HG02623 (cell line): ENCODE measurements around the gene ATG2B.
"Not testable (repeated sequence)": the region's sequence is repeated elsewhere in the genome, so short reads cannot be mapped to it uniquely, and the experiment has no call there.

Experiments used
- ATAC-seq: cut with Tn5 transposase; IDR thresholded peaks from one replicate; pipeline ENCODE4 v1.9.1; 2021; ENCODE audit warnings: moderate library complexity; ENCODE audit not compliant: unreplicated experiment

The ATG2B gene

GRCh38 chr14:96255501-96256366, 107.4 kb downstream of the ATG2B start, which contains the start of gene BDKRB1:
BDKRB1 (plus strand) TSS chr14:96256210; CDS start chr14:96263683, 7,473 bp downstream.
- no peak for ATAC-seq

DNA sequence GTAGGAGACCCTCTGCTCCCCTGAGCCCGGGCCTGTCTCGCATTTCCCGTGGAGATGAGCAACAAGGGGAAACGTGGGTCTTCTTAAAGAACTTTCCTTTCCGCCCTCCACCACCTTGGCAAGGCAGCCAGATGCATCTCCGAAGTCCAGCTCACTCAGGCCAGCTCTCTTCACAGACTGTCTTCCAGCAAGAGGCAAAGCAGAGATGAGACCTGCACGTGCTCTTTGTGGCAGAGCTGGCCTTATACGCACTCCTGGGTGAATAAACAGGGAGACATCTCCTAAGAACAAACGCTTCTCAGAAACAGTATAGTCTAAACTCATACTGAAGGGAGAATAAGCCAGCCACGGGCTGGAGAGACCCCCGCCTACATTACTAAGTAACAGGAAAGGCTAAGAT, 108.5 kb downstream of the ATG2B start:
- no peak for ATAC-seq

- no peak for ATAC-seq
Measured at GRCh38 chr14:96252999-96253539, 110.1 kb downstream of the ATG2B start.

GRCh38 chr14:96252323-96252998, 110.7 kb downstream of the ATG2B start:
- ATAC-seq: no peak

DNA sequence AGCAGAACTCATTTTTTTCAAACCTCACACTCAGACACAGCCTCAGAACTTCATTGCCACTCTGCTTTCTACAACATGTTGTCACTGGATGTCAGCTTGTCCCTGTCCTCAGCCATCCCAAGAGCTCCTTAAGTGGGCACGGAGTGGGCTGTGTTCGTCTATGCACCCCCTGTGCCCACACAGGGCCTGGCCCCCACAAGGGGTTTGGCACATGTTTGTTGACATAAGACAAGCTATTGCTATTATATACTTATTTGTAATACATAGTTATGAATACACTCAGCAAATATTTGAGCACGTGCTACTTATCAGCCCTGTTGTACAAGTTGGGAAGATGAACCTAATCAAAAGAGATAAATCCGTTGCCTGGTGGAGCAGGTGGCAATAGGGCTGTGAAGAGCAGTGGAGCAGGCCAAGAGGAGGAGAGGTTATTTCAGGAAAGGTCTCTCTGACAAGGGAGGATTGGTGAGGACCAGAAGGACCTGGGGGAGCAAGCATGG, 111.4 kb downstream of the ATG2B start:
- ATAC-seq: no peak

GRCh38 chr14:96250485-96250884, 112.7 kb downstream of the ATG2B start:
- no peak for ATAC-seq

DNA sequence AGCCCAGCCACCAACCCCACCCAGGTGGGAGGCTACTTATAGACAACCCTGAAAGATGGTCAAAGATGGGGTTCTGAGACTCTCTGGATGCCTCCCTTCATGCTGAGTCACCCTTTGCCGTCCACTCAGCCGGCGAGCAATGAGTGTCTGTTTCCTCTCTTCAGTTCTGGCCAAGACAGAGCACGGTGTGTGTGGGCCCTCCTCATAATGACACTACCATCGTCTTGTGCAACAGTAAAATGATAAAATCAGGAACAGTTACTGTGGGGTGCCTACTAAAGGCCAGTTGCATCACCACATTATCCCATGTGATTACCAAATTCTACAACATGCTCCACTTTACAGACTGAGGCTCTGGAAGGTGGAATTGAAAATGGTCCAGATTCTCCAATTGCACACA, 114.1 kb downstream of the ATG2B start:
- ATAC-seq: no peak

- ATAC-seq: no peak
Measured at GRCh38 chr14:96247031-96247430, 116.1 kb downstream of the ATG2B start.

DNA sequence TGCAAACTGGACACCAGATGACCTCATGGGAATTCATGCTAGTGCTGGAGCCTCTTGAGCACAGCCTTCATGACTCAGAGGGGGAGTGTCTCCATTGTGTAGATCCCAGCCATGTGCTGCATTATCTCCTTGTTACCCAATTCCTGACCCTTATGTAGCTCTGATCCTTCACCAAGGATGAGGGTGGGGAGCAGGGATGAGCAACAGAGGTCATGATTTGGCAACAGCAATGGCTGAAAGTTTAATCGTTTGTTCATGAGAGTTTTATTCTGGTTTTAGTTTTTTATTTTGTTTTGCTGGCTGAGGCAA, 116.6 kb downstream of the ATG2B start:
- ATAC-seq: no peak

DNA sequence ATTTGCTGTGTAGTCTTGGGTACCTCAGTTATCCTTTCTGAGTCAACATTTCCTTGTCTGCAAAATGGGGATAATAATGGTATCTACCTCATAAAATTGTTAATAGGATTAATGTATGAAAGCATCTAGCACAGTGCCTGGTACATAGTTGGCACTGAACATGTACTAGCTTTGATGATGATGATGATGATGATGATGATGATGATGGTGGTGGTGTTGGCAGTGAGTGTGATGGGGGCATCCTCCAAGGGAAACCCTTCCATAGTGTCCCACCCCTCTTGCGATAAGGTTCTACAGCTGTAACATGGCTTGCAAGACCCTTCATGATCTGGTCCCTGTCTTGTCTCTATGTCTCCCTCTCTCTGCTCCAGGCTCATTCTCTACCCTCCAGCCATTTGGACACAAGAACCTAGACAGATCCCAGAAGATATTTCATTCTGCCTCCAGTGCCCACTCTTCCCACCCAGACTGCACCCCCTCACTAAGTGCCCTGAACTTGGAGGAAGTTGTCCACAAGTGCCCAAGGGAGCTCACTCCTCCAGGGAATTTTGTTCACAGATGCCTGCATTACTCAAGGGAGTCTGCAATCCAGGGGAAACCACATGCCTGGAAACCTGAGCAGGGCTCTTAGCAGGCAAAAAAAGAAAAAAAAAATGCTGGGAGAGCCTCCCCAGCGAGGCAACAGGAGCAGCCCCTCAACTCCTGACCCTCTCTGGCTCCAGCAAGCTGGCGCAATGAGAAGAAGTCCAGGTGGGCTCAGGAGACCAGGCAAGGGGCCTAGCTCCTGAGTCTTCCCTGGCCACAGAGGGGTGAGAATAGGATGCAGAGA, 117.2 kb downstream of the ATG2B start:
- ATAC-seq: no peak

DNA sequence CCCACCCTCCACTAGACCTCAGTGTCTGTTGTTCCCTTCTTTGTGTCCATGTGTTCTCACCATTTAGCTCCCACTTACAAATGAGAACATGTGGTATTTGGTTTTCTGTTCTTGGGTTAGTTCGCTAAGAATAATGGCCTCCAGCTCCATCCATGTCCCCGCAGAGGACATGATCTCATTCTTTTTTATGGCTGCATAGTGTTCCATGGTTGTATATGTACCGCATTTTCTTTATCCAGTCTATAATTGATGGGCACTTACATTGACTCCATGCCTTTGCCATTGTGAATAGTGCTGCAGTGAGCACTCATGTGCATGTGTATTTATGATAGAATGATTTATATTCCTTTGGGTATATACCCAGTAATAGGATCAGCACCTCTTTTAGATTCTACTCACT, 118.1 kb downstream of the ATG2B start:
- ATAC-seq: not testable (repeated sequence)

GRCh38 chr14:96243785-96244184, 119.4 kb downstream of the ATG2B start:
- no peak for ATAC-seq

GRCh38 chr14:96242126-96242525, 121.0 kb downstream of the ATG2B start:
- ATAC-seq: no peak

DNA sequence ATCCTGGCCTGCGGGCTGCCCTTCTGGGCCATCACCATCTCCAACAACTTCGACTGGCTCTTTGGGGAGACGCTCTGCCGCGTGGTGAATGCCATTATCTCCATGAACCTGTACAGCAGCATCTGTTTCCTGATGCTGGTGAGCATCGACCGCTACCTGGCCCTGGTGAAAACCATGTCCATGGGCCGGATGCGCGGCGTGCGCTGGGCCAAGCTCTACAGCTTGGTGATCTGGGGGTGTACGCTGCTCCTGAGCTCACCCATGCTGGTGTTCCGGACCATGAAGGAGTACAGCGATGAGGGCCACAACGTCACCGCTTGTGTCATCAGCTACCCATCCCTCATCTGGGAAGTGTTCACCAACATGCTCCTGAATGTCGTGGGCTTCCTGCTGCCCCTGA, 122.5 kb downstream of the ATG2B start:
- no peak for ATAC-seq

DNA sequence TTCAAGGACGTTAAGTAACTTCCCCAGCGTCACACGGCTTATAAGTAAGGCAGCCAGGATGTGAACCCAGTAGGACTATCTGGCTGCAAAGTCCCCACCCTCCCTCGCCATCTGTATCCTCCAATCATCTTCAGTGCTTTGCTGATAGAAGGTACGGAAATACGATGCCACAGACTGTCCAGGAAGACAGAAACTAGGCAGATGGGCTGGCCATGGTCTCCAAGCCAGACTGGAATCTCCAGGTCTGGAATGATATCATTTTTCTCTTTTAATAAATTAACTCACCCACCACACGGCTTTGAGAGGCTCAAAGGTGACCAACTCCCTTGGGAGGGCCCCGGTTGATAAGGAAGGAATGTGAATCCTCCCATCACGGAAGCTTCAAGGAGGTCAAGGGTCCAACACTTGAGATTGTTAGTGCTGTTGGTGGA, 123.4 kb downstream of the ATG2B start:
- ATAC-seq: no peak

DNA sequence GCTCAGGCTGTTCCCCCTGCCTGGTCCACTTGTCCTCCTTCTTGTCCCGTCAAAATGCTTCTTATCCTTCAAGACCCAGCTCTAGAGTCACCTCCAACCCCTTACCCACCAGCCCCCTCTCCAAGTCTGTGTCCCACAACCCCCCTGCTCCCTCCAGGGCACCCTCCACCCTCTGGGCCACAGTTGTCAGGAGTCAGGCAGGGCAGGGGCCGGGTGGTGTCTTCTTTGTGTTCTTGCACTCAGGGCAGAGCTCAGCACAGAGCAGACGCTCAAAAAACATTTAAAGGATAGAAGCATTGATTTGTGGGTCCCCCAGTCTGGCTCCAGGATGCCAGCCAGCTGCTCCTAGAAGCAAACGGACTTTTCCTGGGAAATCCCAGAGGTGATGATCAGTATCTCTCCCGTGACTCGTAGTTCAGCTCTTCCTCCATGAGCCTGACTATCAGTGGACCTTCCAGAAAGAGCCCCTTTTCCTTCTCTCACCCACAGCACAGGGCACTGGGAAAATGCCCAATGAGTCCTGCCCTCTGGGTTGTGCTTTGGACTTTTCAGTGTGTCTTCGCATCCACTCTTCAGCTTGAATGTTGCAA, 124.4 kb downstream of the ATG2B start:
- ATAC-seq: no peak

DNA sequence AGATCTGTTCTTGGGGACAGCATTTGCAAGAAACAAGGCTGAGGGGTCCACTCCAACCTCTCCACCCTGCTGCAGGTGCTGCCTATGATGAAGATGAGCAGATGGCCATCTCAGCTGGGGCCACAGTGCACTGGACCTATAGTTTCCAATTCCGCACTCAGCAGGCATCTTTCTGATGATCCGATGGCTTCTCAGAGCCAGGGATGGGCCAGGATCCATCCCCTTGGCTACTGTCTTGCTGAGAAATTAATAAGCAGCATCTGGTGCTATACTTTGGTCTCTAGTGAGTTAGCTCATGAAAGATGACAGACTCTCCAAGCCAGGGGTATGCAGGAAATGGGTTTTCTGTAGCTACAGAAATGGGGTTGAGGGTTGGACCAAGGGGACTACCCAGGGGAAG, 125.5 kb downstream of the ATG2B start:
- ATAC-seq: no peak

GRCh38 chr14:96235426-96235825, 127.7 kb downstream of the ATG2B start:
- no peak for ATAC-seq

- ATAC-seq: no peak
Measured at GRCh38 chr14:96233661-96234060, 129.5 kb downstream of the ATG2B start.

DNA sequence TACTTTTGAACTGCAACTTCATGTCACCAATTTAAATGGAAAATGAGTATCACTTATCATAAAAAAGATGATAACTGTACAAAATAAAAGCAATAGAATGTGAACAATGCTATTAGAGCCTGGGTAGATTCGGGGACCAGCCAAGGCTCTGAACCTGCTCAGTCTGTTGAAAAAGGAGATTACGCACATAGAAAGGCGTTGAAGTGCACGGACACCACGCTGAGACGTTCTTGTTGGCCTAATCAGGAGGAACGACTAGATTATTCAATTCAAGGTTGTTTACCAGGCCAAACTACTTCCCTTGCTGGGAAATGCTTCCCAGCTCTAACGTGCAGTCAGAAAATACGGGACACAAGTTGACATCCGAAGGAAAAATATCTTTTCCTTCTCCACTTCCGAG, 130.6 kb downstream of the ATG2B start:
- no peak for ATAC-seq
